ENCODE data around the gene EML4. TPM values are rescaled to one million over a fixed set of nuclear protein-coding genes. Genes with fewer than 3 reads are reported as not detected.
A peak's percentile ranks its signal among the peaks of the same experiment; 100 is the strongest.

EML4 gene
- total RNA-seq, 2 experiments from 2014 or later: 58.2 to 59.7 TPM

DNA sequence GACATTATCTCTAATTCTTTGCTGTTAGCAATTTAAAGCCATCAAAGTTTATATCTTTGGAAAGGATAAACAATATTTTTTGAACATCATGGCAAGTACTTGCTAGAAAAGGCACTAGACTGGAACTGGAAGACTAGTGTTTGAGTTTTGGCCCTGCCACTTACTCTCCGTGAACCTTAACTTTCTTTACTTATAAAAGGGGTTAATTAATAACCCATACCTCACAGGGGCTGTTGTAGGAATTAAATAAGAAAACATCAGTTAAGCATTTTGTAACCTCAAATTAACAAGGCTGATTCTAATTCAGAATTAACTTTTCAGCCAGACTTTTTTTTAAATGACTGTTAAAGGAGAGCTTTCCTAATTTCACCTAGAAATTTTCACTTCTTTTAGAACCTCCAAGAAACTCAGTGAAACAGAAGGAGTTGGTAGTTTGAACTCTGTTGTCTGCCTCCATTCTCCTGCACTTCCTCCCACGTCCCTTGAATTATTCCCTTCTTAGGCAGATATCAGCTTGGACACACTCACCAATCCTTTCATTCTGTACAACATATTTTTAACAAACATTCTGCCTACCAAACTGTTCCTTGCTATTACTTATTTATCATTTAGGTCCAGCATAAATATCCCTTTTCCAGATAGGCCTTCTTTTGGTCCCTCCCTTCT lies 112.4 kb downstream of the EML4 start:
- intact Hi-C loops (cut with micrococcal nuclease): no loop called here
- POLR2A ChIA-PET: no interaction called here

GRCh38 chr2:42284019-42284418 lies 114.9 kb downstream of the EML4 start:
- ATAC-seq: no peak
- peaks cover 24% of the 10 kb centered on the region for H3K36me3 Mint-ChIP-seq (ENCODE audit: low read depth)
- H3K27ac Mint-ChIP-seq: no peak overlapping the region
- no peak for DNase-seq
- H3K9me3 Mint-ChIP-seq: no peaks in the 10 kb centered on the region
- ChIA-PET CTCF (interaction anchor here (1.9 kb wide), 1 partner anchor 188 kb away, joined by 7 read pairs; no protein-coding TSS in a partner anchor), POLR2A (no interaction called here)
- H3K27me3 Mint-ChIP-seq: no peaks in the 10 kb centered on the region
- no peak for TF ChIP-seq CTCF (IDR thresholded peaks at IDR 0.05)
- H3K4me3 Mint-ChIP-seq: no peak overlapping the region
- intact Hi-C loops (cut with micrococcal nuclease): no loop called here
- peaks cover 21% of the 10 kb centered on the region for H3K4me1 Mint-ChIP-seq (ENCODE audit: low read depth)

More for the DNA sequence above, 112.4 kb downstream of the EML4 start:
- no peak for DNase-seq
- peak overlapping the region; percentile 16 for H3K27ac Mint-ChIP-seq
- no peak for ATAC-seq
- TF ChIP-seq CTCF (IDR thresholded peaks at IDR 0.05): no peak
- no peaks in the 10 kb centered on the region for H3K27me3 Mint-ChIP-seq
- H3K4me1 Mint-ChIP-seq (ENCODE audit: low read depth): peaks cover 7% of the 10 kb centered on the region
- H3K9me3 Mint-ChIP-seq: no peaks in the 10 kb centered on the region
- H3K36me3 Mint-ChIP-seq (ENCODE audit: low read depth): peaks cover 21% of the 10 kb centered on the region
- no peak overlapping the region for H3K4me3 Mint-ChIP-seq
- CTCF ChIA-PET: no interaction called here

DNA sequence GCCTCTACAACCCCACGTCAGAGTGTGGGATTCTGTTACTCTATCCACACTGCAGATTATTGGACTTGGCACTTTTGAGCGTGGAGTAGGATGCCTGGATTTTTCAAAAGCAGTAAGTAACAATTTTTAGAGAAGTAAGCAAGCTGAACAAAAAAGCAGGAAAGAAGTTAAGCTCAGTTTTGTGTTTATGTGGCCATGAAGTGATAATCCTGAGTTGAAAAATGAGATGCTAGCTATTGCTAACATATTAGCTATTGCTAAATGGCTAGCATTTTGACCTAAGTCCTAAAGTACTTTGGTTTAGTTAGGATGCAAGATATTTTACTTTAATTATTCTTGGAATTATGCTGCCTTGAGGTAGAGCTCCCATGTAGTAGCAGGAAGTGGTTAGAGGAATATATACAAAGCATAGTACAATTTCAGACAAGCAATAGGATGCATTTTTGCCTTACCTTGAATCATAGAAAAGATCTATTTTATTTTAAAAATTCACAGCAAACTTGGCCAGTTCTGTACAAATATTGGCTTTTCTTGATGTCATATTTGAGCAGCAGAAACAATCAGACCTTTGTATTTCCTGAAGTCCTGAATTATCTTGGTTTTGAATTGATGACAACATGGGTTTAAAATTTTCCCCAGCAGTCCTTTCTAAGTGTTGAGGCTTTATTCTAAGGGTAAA lies 117.3 kb downstream of the EML4 start:
- H3K9me3 Mint-ChIP-seq: no peaks in the 10 kb centered on the region
- POLR2A ChIA-PET: interaction anchor here (1.4 kb wide), 1 partner anchor 9 kb away, joined by 3 read pairs; no protein-coding TSS in a partner anchor
- no peak overlapping the region for H3K4me3 Mint-ChIP-seq
- CTCF ChIA-PET: interaction anchor here (1.1 to 2.3 kb wide), 2 partner anchors 42 to 200 kb away, joined by 3 to 8 read pairs; no protein-coding TSS in a partner anchor
- no peak for DNase-seq
- no peaks in the 10 kb centered on the region for H3K27me3 Mint-ChIP-seq
- ATAC-seq: no peak
- peaks cover 27% of the 10 kb centered on the region for H3K4me1 Mint-ChIP-seq (ENCODE audit: low read depth)
- intact Hi-C loops (cut with micrococcal nuclease): no loop called here
- H3K27ac Mint-ChIP-seq: peak overlapping the region; percentile 14
- H3K36me3 Mint-ChIP-seq (ENCODE audit: low read depth): peaks cover 32% of the 10 kb centered on the region
- TF ChIP-seq CTCF (IDR thresholded peaks at IDR 0.05): no peak

- Mint-ChIP-seq H3K27ac (peak overlapping the region; percentile 82), H3K4me3 (no peak overlapping the region), H3K36me3 (ENCODE audit: low read depth) (peaks cover 45% of the 10 kb centered on the region), H3K9me3 (no peaks in the 10 kb centered on the region), H3K4me1 (ENCODE audit: low read depth) (peaks cover 27% of the 10 kb centered on the region), H3K27me3 (no peaks in the 10 kb centered on the region)
- DNase-seq: no peak
- CTCF ChIA-PET: no interaction called here
- POLR2A ChIA-PET: no interaction called here
- no peak for TF ChIP-seq CTCF (IDR thresholded peaks at IDR 0.05)
- ATAC-seq: peak; percentile 62
- intact Hi-C loops (cut with micrococcal nuclease): no loop called here
Measured at GRCh38 chr2:42288811-42289210, 119.7 kb downstream of the EML4 start.

DNA sequence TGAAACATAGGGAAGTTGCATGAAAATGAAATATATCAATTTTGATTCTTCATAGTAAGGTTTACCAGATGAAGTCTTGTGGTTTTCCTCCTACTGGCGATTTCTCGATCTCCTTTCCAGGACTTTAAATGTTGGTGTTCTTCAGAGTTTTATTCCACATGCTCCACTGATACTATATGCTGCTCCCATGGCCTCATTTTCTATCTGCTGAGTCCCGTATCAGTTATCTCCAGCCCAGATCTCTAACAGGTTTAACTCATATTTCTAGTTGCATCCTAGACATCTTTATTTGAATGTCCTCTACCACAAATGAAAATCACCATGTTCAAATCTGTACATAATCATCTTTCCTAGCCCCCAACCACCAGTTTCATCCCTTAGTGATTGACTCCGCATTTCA lies 120.1 kb downstream of the EML4 start:
- Mint-ChIP-seq H3K4me3 (no peak overlapping the region), H3K36me3 (ENCODE audit: low read depth) (peaks cover 43% of the 10 kb centered on the region), H3K4me1 (ENCODE audit: low read depth) (peaks cover 27% of the 10 kb centered on the region), H3K9me3 (no peaks in the 10 kb centered on the region), H3K27me3 (no peaks in the 10 kb centered on the region), H3K27ac (peak overlapping the region; percentile 82)
- TF ChIP-seq CTCF (IDR thresholded peaks at IDR 0.05): no peak
- POLR2A ChIA-PET: no interaction called here
- ATAC-seq (no peak), DNase-seq (no peak)
- CTCF ChIA-PET: no interaction called here
- intact Hi-C loops (cut with micrococcal nuclease): no loop called here
